Esophagus muscularis mucosa (tissue), 4 donors: ENCODE data around the gene PTGER3. TPM values are rescaled to one million over a fixed set of nuclear protein-coding genes. Genes with fewer than 3 reads are reported as not detected.

Source experiments
- DNase-seq: peaks from one replicate; pipeline ENCODE4 v3.0.0-alpha.2; 2017; ENCODE audit errors: extremely low spot score
- H3K27ac ChIP-seq, 4 donors: fragments of 200-600 bp; sonication (generic); replicated peaks in 1 of 4; 1 replicate in 3 of 4; 2 replicates in 1 of 4; pipeline ENCODE4 v1.5.1; 2016 to 2019; ENCODE audit warnings: mild to moderate bottlenecking in 1 of 4
- H3K27me3 ChIP-seq, 4 donors: fragments of 200-600 bp; sonication (generic); one replicate each; pipeline versions ENCODE4 v1.5.1 to v1.6.0; 2016 to 2019
- H3K36me3 ChIP-seq, 4 donors: fragments of 200-600 bp; sonication (generic); one replicate each; pipeline ENCODE4 v1.5.1; 2016 to 2019
- H3K4me1 ChIP-seq, 4 donors: fragments of 200-600 bp; sonication (generic); one replicate each; pipeline ENCODE4 v1.5.1; 2016 to 2019
- H3K4me3 ChIP-seq, 4 donors: fragments of 200-600 bp; sonication (generic); 1 replicate in 2 of 4; 2 replicates in 2 of 4; pipeline ENCODE4 v1.5.1; 2016 to 2019; ENCODE audit warnings: mild to moderate bottlenecking in 4 of 4, moderate library complexity in 1 of 4
- H3K9me3 ChIP-seq, 4 donors: fragments of 200-600 bp; sonication (generic); 1 replicate in 3 of 4; 2 replicates in 1 of 4; pipeline ENCODE4 v1.5.1; 2016 to 2019
- EP300 ChIP-seq: sonication (generic); formaldehyde crosslinking; IDR thresholded peaks from one replicate; pipeline ENCODE4 v1.6.1; 2017; ENCODE audit warnings: antibody characterized with exemption
- POLR2A ChIP-seq: fragments of 450-650 bp; IDR thresholded peaks from one replicate; pipeline ENCODE4 v1.6.1; 2017; ENCODE audit warnings: antibody characterized with exemption, moderate library complexity, mild to moderate bottlenecking, low read depth
- POLR2AphosphoS5 ChIP-seq, 2 donors: sonication (generic); formaldehyde crosslinking; IDR thresholded peaks; one replicate each; pipeline ENCODE4 v1.6.1; 2017; ENCODE audit warnings: antibody characterized with exemption in 2 of 2
- WGBS: methylation state at CpG from one replicate; pipeline ENCODE4 v1.1.5; 2018; 5-methylcytosine and 5-hydroxymethylcytosine counted together
- intact Hi-C: fragments of 100-400 bp; cut with DNase I; formaldehyde crosslinking; loops from one replicate; pipeline ENCODE4 v1.15.1; 2023
- total RNA-seq, 4 donors: library from RNA; depleted of rRNA; stranded (reverse); fragments of >200 nt; gene quantifications; one replicate each; pipeline versions ENCODE4 v1.1.0 to v1.2.1, GENCODE V29; 2016
- TF ChIP-seq, protein P1 (sequence below), 3 experiments: fragments of 200-600 bp in 2 of 3; fragments of 450-650 bp in 1 of 3; sonication (generic) in 2 of 3; IDR thresholded peaks; one replicate each; pipeline ENCODE4 v1.5.1; 2017 to 2019; ENCODE audit warnings: antibody characterized with exemption in 3 of 3, mild to moderate bottlenecking in 2 of 3, moderate library complexity in 1 of 3

The PTGER3 gene
- total RNA-seq, 4 donors from 2014 or later = 5.4 to 34.8 (median 19.2) TPM

DNA sequence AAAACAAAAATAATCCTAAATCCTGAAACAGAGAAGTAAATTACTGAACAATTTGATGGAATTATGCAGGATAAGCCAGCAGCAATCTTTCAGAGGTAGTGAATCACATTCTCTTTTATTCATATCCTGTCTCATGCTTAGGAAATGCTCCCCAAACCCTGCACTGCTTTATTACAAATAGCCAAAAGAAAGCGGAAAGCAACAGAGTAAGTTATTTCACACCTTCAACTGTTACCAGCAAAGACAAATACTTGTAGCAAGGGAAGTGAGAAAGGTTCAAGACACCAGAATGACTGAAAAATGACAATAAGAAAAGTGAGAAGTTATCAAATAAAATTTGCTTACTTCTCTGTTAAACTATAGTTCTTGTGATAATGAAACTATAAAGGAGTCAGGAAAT, 27.1 kb upstream of the PTGER3 start:
- Histone ChIP-seq H3K36me3 (peaks cover 40 to 87% (median 70%) of the 10 kb centered on the region in 4 donors), H3K27me3 (no peaks in the 10 kb centered on the region), H3K27ac (no peak overlapping the region), H3K4me3 (no peak overlapping the region), H3K9me3 (no peaks in the 10 kb centered on the region), H3K4me1 (peaks cover 14 to 23% (median 21%) of the 10 kb centered on the region in 4 donors)
- no peak for TF ChIP-seq POLR2A
- TF ChIP-seq POLR2AphosphoS5 (IDR thresholded peaks at IDR 0.05) = no peak
- TF ChIP-seq EP300 = no peak
- TF ChIP-seq, protein P1, sequence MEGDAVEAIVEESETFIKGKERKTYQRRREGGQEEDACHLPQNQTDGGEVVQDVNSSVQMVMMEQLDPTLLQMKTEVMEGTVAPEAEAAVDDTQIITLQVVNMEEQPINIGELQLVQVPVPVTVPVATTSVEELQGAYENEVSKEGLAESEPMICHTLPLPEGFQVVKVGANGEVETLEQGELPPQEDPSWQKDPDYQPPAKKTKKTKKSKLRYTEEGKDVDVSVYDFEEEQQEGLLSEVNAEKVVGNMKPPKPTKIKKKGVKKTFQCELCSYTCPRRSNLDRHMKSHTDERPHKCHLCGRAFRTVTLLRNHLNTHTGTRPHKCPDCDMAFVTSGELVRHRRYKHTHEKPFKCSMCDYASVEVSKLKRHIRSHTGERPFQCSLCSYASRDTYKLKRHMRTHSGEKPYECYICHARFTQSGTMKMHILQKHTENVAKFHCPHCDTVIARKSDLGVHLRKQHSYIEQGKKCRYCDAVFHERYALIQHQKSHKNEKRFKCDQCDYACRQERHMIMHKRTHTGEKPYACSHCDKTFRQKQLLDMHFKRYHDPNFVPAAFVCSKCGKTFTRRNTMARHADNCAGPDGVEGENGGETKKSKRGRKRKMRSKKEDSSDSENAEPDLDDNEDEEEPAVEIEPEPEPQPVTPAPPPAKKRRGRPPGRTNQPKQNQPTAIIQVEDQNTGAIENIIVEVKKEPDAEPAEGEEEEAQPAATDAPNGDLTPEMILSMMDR (IDR thresholded peaks at IDR 0.05) = no peak
- intact Hi-C loops = loop anchor here (10.0 kb wide), 1 partner anchor 830 kb away; no protein-coding TSS in a partner anchor
- WGBS = 93% methylated on average over 1 of the region's 1 CpG
- no peak for DNase-seq

DNA sequence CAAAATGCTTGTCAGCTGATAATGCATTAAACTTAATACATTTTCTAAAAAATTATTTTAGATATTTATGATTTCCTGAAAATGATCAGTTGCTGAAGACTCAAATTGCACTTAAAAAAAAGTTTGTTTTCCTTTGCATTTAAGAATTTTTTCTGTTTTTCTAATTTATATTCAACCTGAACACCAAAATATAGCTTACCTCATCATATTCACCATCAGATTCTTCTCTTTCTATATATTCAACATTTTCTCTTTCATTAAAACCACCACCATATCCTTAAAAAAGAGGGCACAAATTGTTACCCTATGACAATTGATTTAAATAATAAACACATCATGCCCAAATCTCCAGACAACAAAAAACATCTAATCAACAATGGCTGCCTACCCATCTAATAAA, 24.7 kb upstream of the PTGER3 start:
- H3K4me3 ChIP-seq = no peak overlapping the region
- no peak for TF ChIP-seq POLR2AphosphoS5 (IDR thresholded peaks at IDR 0.05)
- TF ChIP-seq EP300 = no peak
- TF ChIP-seq, protein P1 (IDR thresholded peaks at IDR 0.05) = no peak
- TF ChIP-seq POLR2A = no peak
- H3K27me3 ChIP-seq = no peaks in the 10 kb centered on the region
- no peak overlapping the region for H3K27ac ChIP-seq
- H3K9me3 ChIP-seq = no peaks in the 10 kb centered on the region
- DNase-seq = no peak
- peaks cover 0 to 3% (median 0%) of the 10 kb centered on the region in 4 donors for H3K4me1 ChIP-seq
- intact Hi-C loops = loop anchor here (10.0 kb wide), 1 partner anchor 827 kb away; no protein-coding TSS in a partner anchor
- peaks cover 54 to 100% (median 82%) of the 10 kb centered on the region in 4 donors for H3K36me3 ChIP-seq

DNA sequence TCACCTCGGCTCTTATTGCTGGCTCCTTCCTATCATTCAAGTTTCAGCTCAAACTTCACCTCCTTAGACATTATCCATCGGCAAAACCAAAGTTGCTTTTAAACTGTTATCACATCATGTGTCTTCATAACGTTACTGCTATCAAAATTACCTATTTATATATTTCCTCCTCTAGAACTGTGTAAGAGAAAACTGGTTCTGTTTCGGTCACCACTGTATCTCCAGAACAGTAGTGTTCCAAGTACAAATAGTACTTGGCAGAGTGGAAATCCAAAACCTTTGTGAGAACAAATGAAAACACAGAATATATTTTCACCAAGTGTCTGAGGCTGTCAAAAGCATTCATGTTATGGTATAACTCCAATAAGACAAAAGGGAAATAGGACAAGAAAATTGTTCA, 24.1 kb upstream of the PTGER3 start:
- no peak overlapping the region for H3K4me3 ChIP-seq
- no peaks in the 10 kb centered on the region for H3K9me3 ChIP-seq
- 89% methylated on average over 4 of the region's 4 CpGs for WGBS
- no peaks in the 10 kb centered on the region for H3K4me1 ChIP-seq
- no peak overlapping the region for H3K27ac ChIP-seq
- peaks cover 56 to 100% (median 82%) of the 10 kb centered on the region in 4 donors for H3K36me3 ChIP-seq
- H3K27me3 ChIP-seq = no peaks in the 10 kb centered on the region
- no peak for DNase-seq
- TF ChIP-seq EP300 (no peak), POLR2A (no peak), POLR2AphosphoS5 (IDR thresholded peaks at IDR 0.05) (no peak)
- TF ChIP-seq, protein P1 (IDR thresholded peaks at IDR 0.05) = no peak
- intact Hi-C loops = loop anchor here (10.0 kb wide), 1 partner anchor 827 kb away; no protein-coding TSS in a partner anchor

DNA sequence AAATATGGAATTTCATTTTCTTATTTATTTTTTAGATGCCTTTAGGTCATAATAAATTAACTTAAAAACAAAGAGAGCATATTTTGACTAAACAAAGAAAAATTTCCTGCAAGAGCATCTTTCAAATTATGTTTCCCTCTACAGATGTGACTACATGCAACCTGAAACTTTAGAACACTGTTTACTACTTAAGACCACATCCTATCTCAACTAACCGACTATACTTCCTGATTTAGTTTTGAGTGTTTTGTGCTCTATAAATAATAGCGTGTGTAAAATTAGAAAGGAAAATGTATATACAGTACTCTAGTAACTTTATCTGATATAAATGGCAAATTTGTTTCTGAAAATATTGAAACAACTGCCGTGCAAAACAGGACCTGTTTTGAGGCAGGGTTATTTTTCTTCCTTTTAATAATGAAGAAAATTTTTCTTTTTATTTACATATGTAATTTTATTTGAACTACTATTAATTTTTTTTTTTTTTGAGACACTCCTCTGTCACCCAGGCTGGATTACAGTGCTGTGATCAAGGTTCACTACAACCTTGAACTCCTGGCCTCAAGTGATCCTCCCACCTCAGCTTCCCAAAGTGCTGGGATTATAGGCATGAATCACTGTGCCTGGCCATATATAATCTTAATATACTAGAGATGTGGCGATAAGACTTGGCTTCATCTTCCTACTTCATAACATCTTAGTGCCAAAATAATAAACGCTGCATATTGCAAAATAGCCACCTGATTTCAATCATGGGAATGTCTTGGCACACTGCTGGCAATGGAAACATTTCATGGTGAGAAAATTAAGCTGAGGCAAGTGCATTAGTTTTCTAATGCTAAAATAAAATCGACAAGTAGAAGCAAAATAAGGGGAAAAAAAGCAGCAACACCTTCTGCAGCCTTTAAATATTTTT, 21.0 kb upstream of the PTGER3 start:
- DNase-seq = no peak
- H3K27me3 ChIP-seq = no peaks in the 10 kb centered on the region
- TF ChIP-seq POLR2A (no peak), EP300 (no peak), POLR2AphosphoS5 (IDR thresholded peaks at IDR 0.05) (no peak)
- TF ChIP-seq, protein P1 (IDR thresholded peaks at IDR 0.05) = no peak
- H3K9me3 ChIP-seq = no peaks in the 10 kb centered on the region
- H3K4me3 ChIP-seq = no peak overlapping the region
- WGBS = 76% methylated on average over 6 of the region's 6 CpGs
- no peak overlapping the region for H3K27ac ChIP-seq
- H3K4me1 ChIP-seq = no peaks in the 10 kb centered on the region
- intact Hi-C loops = no loop called here
- peaks cover 74 to 100% (median 87%) of the 10 kb centered on the region in 4 donors for H3K36me3 ChIP-seq
